ENCODE data around the gene ACVR1. TPM values are rescaled to one million over a fixed set of nuclear protein-coding genes. Genes with fewer than 3 reads are reported as not detected.

The ACVR1 gene
- polyA plus RNA-seq, 1 of the 3 experiments (the other 2 are of a cell fraction) = 22.4 TPM

GRCh38 chr2:157840568-157841156 is 35.5 kb downstream of the ACVR1 start:
- TF ChIP-seq YY1 (IDR thresholded peaks at IDR 0.05; ENCODE audit: low read depth) (no peak), CTCF (IDR thresholded peaks at IDR 0.05) (no peak), REST (IDR thresholded peaks at IDR 0.05; ENCODE audit: low read depth, low read length) (no peak), MXI1 (IDR thresholded peaks at IDR 0.05; ENCODE audit: low read depth, low read length) (no peak), JUND (IDR thresholded peaks at IDR 0.05) (no peak), CHD2 (IDR thresholded peaks at IDR 0.05; ENCODE audit: low read length, partially characterized antibody) (no peak), MAX (IDR thresholded peaks at IDR 0.05; ENCODE audit: low read depth) (no peak), USF1 (IDR thresholded peaks at IDR 0.05; ENCODE audit: borderline replicate concordance, low read depth) (no peak), FOXM1 (IDR thresholded peaks at IDR 0.05; ENCODE audit: low read depth) (no peak), PBX3 (IDR thresholded peaks at IDR 0.05) (no peak)
- WGBS (ENCODE audit: low lambda C conversion rate) = 84% methylated on average over 9 of the region's 10 CpGs
- DNase-seq = no peak
- Histone ChIP-seq H3F3A (replicated peaks; ENCODE audit: insufficient read depth) (peaks cover 27% of the 10 kb centered on the region), H3K79me2 (ENCODE audit: insufficient read depth) (peaks cover 51% of the 10 kb centered on the region), H3K27ac (ENCODE audit: low read depth in 2 of 2, low read length in 1 of 2) (peak overlapping the region; percentile 93 to 99; a peak in 3 of 4 replicates), H3K4me3 (ENCODE audit: low read depth in 2 of 2, low read length in 1 of 2) (no peak overlapping the region), H3K27me3 (ENCODE audit: insufficient read depth) (no peaks in the 10 kb centered on the region), H3K9me3 (no peaks in the 10 kb centered on the region), H3K4me1 (ENCODE audit: control insufficient read depth in 1 of 2, insufficient read depth in 2 of 2, low read depth in 1 of 2, low read length in 1 of 2) (peaks cover 34 to 55% of the 10 kb centered on the region in 2 experiments), H4K20me1 (ENCODE audit: insufficient read depth) (peaks cover 4% of the 10 kb centered on the region; the same call in 1 of the 2 replicates), H3K9ac (no peak overlapping the region), H2AFZ (ENCODE audit: low read depth) (no peak overlapping the region), H3K4me2 (no peak overlapping the region; the same call in 1 of the 2 replicates), H3K36me3 (replicated peaks in 1 of 2; ENCODE audit: control insufficient read depth in 1 of 2, insufficient read depth in 2 of 2, low read length in 1 of 2) (peaks cover 0 to 2% of the 10 kb centered on the region in 2 experiments), H3K9me2 (no peaks in the 10 kb centered on the region)
- POLR2A ChIA-PET = no interaction called here
- CTCF ChIA-PET = no interaction called here

Measured in SK-N-SH (cell line).